Tibial artery (tissue), 4 donors: Measurements from ENCODE around the gene CDH6.

Experiments
- DNase-seq, 2 donors: peaks; one replicate each; pipeline ENCODE4 v3.0.0-alpha.2; 2019
- H3K27ac ChIP-seq, 2 donors: fragments of 200-600 bp; sonication (generic) in 1 of 2; 1 replicate in 1 of 2; 2 replicates in 1 of 2; pipeline ENCODE4 v1.5.1; 2018 to 2019; ENCODE audit warnings: mild to moderate bottlenecking in 1 of 2
- H3K27me3 ChIP-seq, 2 donors: fragments of 200-600 bp; sonication (generic) in 1 of 2; one replicate each; pipeline versions ENCODE4 v1.5.1 to v1.6.0; 2016 to 2019
- H3K36me3 ChIP-seq, 3 donors: fragments of 200-600 bp; sonication (generic) in 2 of 3; one replicate each; pipeline ENCODE4 v1.5.1; 2016 to 2019; ENCODE audit warnings: mild to moderate bottlenecking in 2 of 3
- H3K4me1 ChIP-seq, 4 donors: fragments of 200-600 bp; sonication (generic) in 2 of 4; 1 replicate in 3 of 4; 2 replicates in 1 of 4; pipeline ENCODE4 v1.5.1; 2016 to 2019
- H3K4me3 ChIP-seq, 2 donors: fragments of 200-600 bp; sonication (generic) in 1 of 2; 1 replicate in 1 of 2; 2 replicates in 1 of 2; pipeline ENCODE4 v1.5.1; 2018 to 2019; ENCODE audit warnings: mild to moderate bottlenecking in 2 of 2
- H3K9me3 ChIP-seq, 3 donors: fragments of 200-600 bp; sonication (generic) in 1 of 3; one replicate each; pipeline ENCODE4 v1.5.1; 2016 to 2019
- CTCF ChIP-seq, 2 experiments: fragments of 200-600 bp in 1 of 2; fragments of 450-650 bp in 1 of 2; IDR thresholded peaks; one replicate each; pipeline ENCODE4 v1.5.1; 2017 to 2019; ENCODE audit warnings: antibody characterized with exemption in 2 of 2, mild to moderate bottlenecking in 1 of 2, moderate library complexity in 1 of 2
- intact Hi-C: fragments of 100-400 bp; cut with DNase I; formaldehyde crosslinking; loops from one replicate; pipeline ENCODE4 v1.15.0; 2023; ENCODE audit warnings: low total_unique reads

The CDH6 gene

GRCh38 chr5:31362529-31362900 lies 169.0 kb downstream of the CDH6 start:
- H3K36me3 ChIP-seq = no peaks in the 10 kb centered on the region
- no peak for DNase-seq
- H3K9me3 ChIP-seq = no peaks in the 10 kb centered on the region
- TF ChIP-seq CTCF (IDR thresholded peaks at IDR 0.05) = no peak
- H3K4me3 ChIP-seq = no peak overlapping the region
- intact Hi-C loops = no loop called here
- no peaks in the 10 kb centered on the region for H3K27me3 ChIP-seq
- H3K4me1 ChIP-seq = no peaks in the 10 kb centered on the region
- H3K27ac ChIP-seq = no peak overlapping the region

- no peaks in the 10 kb centered on the region for H3K4me1 ChIP-seq
- DNase-seq = no peak
- H3K27ac ChIP-seq = no peak overlapping the region
- H3K9me3 ChIP-seq = no peaks in the 10 kb centered on the region
- TF ChIP-seq CTCF (IDR thresholded peaks at IDR 0.05) = no peak
- H3K36me3 ChIP-seq = no peaks in the 10 kb centered on the region
- intact Hi-C loops = no loop called here
- no peak overlapping the region for H3K4me3 ChIP-seq
- no peaks in the 10 kb centered on the region for H3K27me3 ChIP-seq
Observed at GRCh38 chr5:31362931-31363568, 169.6 kb downstream of the CDH6 start.

- H3K36me3 ChIP-seq = no peaks in the 10 kb centered on the region
- intact Hi-C loops = no loop called here
Observed at GRCh38 chr5:31364881-31365636, 171.6 kb downstream of the CDH6 start.

GRCh38 chr5:31365776-31366175 lies 172.3 kb downstream of the CDH6 start:
- no peak for DNase-seq
- intact Hi-C loops = no loop called here
- Histone ChIP-seq H3K36me3 (no peaks in the 10 kb centered on the region), H3K4me1 (no peaks in the 10 kb centered on the region), H3K9me3 (no peaks in the 10 kb centered on the region), H3K27ac (no peak overlapping the region), H3K27me3 (no peaks in the 10 kb centered on the region), H3K4me3 (no peak overlapping the region)
- no peak for TF ChIP-seq CTCF (IDR thresholded peaks at IDR 0.05)

More at GRCh38 chr5:31364881-31365636, 171.6 kb downstream of the CDH6 start:
- DNase-seq = no peak
- H3K27me3 ChIP-seq = no peaks in the 10 kb centered on the region
- no peaks in the 10 kb centered on the region for H3K4me1 ChIP-seq
- H3K4me3 ChIP-seq = no peak overlapping the region
- no peak overlapping the region for H3K27ac ChIP-seq
- H3K9me3 ChIP-seq = no peaks in the 10 kb centered on the region
- TF ChIP-seq CTCF (IDR thresholded peaks at IDR 0.05) = no peak

- no peak overlapping the region for H3K27ac ChIP-seq
- H3K36me3 ChIP-seq = no peaks in the 10 kb centered on the region
- no peak for TF ChIP-seq CTCF (IDR thresholded peaks at IDR 0.05)
- H3K4me1 ChIP-seq = no peaks in the 10 kb centered on the region
- intact Hi-C loops = no loop called here
- H3K4me3 ChIP-seq = no peak overlapping the region
- no peaks in the 10 kb centered on the region for H3K27me3 ChIP-seq
- no peaks in the 10 kb centered on the region for H3K9me3 ChIP-seq
- DNase-seq = no peak
Observed at GRCh38 chr5:31366941-31367340, 173.5 kb downstream of the CDH6 start.
